NB4 (cell line): ENCODE results near the gene CUX1.

Source experiments
- CTCF ChIP-seq: IDR thresholded peaks from one replicate; pipeline ENCODE4 v1.5.1; 2012; ENCODE audit warnings: low read depth, low read length
- POLR2A ChIP-seq: IDR thresholded peaks from 2 replicates; pipeline ENCODE4 v1.6.1; 2011; ENCODE audit warnings: mild to moderate bottlenecking; ENCODE audit not compliant: insufficient read length; ENCODE audit errors: extremely low read depth

GRCh38 chr7:102215256-102215655, 397.8 kb downstream of the CUX1 start:
- TF ChIP-seq CTCF (no peak), POLR2A (no peak)
